Activated naive CD8-positive, alpha-beta T cell treated with anti-CD3 and anti-CD28 coated beads for 36 hours (primary cell): ENCODE data around the gene NFATC3. TPM values are rescaled to one million over a fixed set of nuclear protein-coding genes. Genes with fewer than 3 reads are reported as not detected.

Experiments
- DNase-seq: peaks from one replicate; pipeline ENCODE4 v3.0.0; 2021
- H3K27ac Mint-ChIP-seq: one replicate; pipeline ENCODE4 v1.8.0; 2022; ENCODE audit warnings: mild to moderate bottlenecking, moderate library complexity, mixed read lengths
- H3K27me3 Mint-ChIP-seq: one replicate; pipeline ENCODE4 v1.8.0; 2022; ENCODE audit warnings: mild to moderate bottlenecking, mixed read lengths
- H3K36me3 Mint-ChIP-seq: one replicate; pipeline ENCODE4 v1.8.0; 2021; ENCODE audit warnings: mild to moderate bottlenecking, mixed read lengths
- H3K4me1 Mint-ChIP-seq: one replicate; pipeline ENCODE4 v1.8.0; 2021; ENCODE audit warnings: mixed read lengths
- H3K4me3 Mint-ChIP-seq: one replicate; pipeline ENCODE4 v1.8.0; 2022; ENCODE audit warnings: mild to moderate bottlenecking, moderate library complexity, mixed read lengths
- H3K9me3 Mint-ChIP-seq: one replicate; pipeline ENCODE4 v1.8.0; 2022; ENCODE audit warnings: mixed read lengths
- total RNA-seq, 2 experiments: library from RNA; stranded (reverse); gene quantifications; one replicate each; pipeline ENCODE4 v1.2.3, GENCODE V29; 2021

The NFATC3 gene
- total RNA-seq, 2 experiments from 2014 or later: 76.3 to 79.2 TPM

DNA sequence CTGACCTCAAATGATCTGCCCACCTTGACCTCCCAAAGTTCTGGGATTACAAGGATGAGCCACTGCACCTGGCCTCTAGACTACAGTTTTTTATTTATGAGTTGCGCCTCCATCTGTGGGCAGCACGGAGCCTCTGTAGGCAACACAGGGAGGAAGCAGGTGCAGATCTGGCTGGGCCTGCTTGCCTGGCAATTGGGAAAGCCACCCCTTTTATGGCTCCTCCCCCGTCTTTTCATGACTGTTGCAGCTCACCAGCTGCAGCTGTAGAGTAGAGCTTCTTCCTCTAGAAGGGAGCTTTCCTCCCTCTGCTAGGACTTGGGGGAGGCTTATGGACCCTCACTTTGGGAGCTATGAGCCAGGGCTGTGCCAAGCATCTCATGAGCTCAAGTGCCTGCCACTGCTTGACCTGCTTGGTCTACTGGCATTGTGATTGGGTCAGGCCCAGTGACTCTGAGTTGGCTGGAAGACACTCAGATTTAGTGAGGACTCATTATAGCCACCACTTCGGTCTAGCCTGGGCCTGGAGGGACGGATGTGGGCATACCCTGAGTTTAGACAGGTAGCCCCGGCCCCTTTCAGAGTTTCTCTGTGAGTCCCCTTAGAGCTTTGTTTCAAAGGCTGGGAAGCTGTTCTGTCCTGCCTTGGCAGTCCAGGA, 172.2 kb downstream of the NFATC3 start:
- H3K27me3 Mint-ChIP-seq: no peaks in the 10 kb centered on the region
- peaks cover 7% of the 10 kb centered on the region for H3K4me1 Mint-ChIP-seq
- no peak for DNase-seq
- H3K36me3 Mint-ChIP-seq: peaks cover 2% of the 10 kb centered on the region
- no peaks in the 10 kb centered on the region for H3K9me3 Mint-ChIP-seq
- no peak overlapping the region for H3K27ac Mint-ChIP-seq
- no peak overlapping the region for H3K4me3 Mint-ChIP-seq

DNA sequence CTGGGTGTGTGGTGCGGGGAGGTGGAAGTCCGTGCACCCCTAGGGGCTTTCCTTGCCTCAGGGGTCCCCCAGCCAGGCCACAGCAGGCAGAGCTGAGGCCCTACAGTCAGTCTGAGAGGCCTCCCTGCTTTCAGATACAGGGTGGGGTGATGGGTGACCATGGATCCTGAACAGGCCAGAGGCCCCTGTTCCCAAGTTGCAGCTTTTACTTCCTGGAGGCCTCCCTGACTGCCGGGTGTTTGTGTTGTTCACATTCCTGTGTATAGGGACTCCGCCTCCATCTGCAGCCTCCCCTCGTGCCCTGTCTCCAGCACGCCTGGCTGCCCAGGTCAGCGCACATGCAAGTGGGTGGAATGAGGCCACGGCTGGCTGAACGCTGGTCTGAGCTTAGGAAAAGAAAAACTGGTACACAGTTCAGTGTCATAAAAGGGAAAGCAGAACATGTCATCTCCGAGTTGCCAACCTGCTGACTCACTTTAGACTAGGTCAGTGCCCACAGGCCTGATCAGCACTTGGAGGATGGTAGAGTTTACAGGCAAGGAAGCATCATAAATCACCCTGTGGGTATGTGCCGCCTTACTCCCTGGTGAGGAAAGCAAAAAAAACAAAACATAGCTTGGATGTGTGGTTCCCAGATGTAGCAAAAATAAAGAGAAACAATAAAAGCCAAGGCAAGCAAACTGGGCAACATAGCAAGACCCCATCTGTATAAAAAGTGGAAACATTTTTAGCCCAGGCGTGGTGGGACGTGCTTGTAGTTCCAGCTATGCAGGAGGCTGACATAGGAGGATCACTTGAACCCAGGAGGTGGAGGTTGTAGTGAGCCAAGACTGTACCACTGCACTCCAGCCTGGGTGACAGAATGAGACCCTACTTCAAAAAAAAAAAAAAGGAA, 173.0 kb downstream of the NFATC3 start:
- no peak overlapping the region for H3K4me3 Mint-ChIP-seq
- DNase-seq: no peak
- H3K4me1 Mint-ChIP-seq: peaks cover 9% of the 10 kb centered on the region
- no peaks in the 10 kb centered on the region for H3K9me3 Mint-ChIP-seq
- H3K36me3 Mint-ChIP-seq: peaks cover 2% of the 10 kb centered on the region
- no peaks in the 10 kb centered on the region for H3K27me3 Mint-ChIP-seq
- no peak overlapping the region for H3K27ac Mint-ChIP-seq

- H3K36me3 Mint-ChIP-seq: peaks cover 2% of the 10 kb centered on the region
- no peak for DNase-seq
- H3K9me3 Mint-ChIP-seq: no peaks in the 10 kb centered on the region
- H3K27ac Mint-ChIP-seq: no peak overlapping the region
- H3K4me3 Mint-ChIP-seq: no peak overlapping the region
- no peaks in the 10 kb centered on the region for H3K27me3 Mint-ChIP-seq
- peaks cover 16% of the 10 kb centered on the region for H3K4me1 Mint-ChIP-seq
Observed at GRCh38 chr16:68259007-68259825, 174.0 kb downstream of the NFATC3 start.

DNA sequence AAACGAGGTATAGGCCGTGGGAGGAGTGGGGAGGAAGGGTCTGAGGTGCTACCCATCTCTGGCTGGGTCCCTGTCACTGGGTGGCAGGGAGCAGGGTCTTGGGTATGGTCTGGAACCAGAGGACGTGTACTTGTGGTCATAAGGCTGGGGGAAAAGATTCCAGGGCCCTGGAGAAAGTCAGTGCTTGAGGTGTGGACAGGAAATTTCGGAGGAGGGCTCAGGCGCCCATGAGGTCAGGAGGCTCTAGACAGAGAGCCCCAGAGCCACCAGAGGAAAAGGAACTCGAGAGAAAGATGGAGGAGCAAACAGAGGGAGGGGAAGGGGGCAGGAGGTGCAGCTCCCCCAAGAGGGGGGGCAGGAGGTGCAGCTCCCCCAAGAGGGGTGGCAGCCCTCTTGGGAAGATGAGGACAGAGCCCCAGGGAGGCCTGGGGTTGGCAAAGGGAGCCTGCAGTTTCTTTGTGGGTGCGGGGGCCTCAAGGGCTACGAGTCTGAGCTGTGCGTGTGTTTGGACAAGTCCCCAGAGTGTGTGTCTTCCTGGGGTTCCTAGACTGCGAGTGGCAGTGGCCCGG, 178.5 kb downstream of the NFATC3 start:
- Mint-ChIP-seq H3K9me3 (no peaks in the 10 kb centered on the region), H3K36me3 (peaks cover 21% of the 10 kb centered on the region), H3K4me3 (peak overlapping the region; percentile 91), H3K4me1 (peaks cover 43% of the 10 kb centered on the region), H3K27me3 (no peaks in the 10 kb centered on the region), H3K27ac (peak overlapping the region; percentile 91)
- no peak for DNase-seq

DNA sequence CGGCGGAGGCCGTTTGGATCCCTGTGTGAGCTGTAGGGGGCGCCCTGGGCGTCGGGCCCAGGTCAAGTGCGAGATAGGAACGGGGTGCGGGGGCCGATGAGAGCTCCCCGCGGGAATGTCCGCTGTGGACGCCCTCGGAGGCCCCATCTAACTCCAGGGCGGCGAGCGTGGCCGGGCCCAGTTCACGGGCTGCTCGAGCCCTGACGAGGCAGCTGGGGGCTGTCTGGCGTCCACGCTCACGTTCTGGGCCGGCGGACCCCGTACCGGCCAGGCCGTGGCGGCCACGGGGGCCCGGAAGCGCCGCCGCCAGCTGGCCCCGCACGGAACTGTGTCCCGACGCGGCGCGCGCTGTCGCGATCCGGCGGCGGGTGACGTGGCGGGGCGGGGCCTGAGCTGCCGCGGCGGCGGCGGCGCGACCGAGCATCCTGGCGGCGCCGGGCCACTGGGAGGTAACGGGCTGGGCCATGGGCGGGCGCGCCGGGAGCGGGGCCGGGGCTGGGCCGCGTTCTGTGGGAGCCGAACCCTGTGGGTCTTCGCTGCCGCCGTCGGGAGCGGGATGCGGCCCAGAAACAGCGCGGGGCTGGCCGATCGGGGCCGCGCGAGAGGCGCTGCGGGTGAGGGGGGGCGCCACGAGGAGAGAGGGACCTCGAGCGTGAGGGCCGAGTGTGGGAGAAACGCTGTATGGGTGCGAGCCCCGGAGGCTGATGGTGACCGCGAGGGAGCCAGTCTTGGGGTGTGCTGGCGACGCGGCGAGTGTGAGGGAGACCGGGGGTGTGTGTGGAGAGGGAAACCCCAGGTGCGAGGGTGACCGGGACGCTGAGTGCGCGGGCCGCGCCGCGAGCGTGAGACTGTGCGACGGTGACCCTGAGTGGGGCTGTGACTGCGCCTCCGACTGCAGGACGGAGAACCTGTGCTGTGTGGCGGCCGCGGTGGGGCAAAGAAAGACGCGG, 179.2 kb downstream of the NFATC3 start, which contains the start of gene SLC7A6:
Gene SLC7A6, plus strand, starts transcription at position 399 of the 950 bp plus-strand sequence. CDS start 10,201 bp downstream, outside the sequence.
- peak; percentile 90 for DNase-seq
- Mint-ChIP-seq H3K27ac (peak within 1 kb of the TSS; percentile 95), H3K27me3 (no peaks in the 10 kb centered on the region), H3K9me3 (no peaks in the 10 kb centered on the region), H3K36me3 (peaks cover 27% of the 10 kb centered on the region), H3K4me3 (peak within 1 kb of the TSS; percentile 91), H3K4me1 (peaks cover 48% of the 10 kb centered on the region)

- Mint-ChIP-seq H3K27me3 (no peaks in the 10 kb centered on the region), H3K4me3 (peak overlapping the region; percentile 91), H3K9me3 (no peaks in the 10 kb centered on the region), H3K27ac (peak overlapping the region; percentile 95), H3K36me3 (peaks cover 33% of the 10 kb centered on the region), H3K4me1 (peaks cover 57% of the 10 kb centered on the region)
- peak; percentile 59 for DNase-seq
Observed at GRCh38 chr16:68265078-68265920, 180.1 kb downstream of the NFATC3 start.

DNA sequence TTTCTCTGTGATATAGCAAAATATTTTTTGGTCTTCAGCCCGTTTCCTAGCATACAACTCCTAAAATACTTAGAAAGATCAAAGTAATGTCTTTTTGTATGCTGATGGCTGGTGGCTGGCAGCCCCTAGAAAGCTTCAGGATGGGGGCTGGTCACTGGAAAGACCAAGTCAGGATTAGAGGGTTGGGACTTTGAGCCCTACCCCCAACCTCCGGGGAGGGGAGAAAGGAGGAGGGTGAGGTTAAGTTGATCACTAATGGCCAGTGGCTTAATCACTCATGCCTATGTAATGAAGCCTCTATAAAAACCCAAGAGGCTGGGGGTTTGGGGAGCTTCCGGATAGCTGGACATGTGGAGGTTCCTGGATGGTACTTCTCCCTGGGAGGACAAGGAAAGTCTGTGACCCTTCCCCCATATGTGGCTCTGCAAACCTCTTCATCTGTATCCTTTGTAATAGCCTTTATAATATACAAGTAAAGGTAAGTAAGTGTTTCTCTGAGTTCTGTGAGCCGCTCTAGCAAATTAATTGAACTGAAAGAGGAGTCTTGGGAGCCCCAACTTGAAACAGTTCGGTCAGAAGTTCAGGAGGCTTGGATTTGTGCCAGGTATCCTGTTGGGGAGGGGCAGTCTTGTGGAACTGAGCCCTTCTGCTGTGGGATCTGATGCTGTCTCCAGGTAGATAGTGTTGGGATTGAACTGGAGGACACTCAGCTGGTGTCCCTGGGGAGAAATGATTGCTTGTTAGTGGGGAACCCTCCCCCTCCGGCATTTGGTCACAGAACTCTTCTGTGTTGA, 182.6 kb downstream of the NFATC3 start:
- Mint-ChIP-seq H3K27ac (peak overlapping the region; percentile 84), H3K36me3 (peaks cover 48% of the 10 kb centered on the region), H3K4me3 (peak overlapping the region; percentile 63), H3K9me3 (no peaks in the 10 kb centered on the region), H3K27me3 (no peaks in the 10 kb centered on the region), H3K4me1 (peaks cover 73% of the 10 kb centered on the region)
- no peak for DNase-seq

DNA sequence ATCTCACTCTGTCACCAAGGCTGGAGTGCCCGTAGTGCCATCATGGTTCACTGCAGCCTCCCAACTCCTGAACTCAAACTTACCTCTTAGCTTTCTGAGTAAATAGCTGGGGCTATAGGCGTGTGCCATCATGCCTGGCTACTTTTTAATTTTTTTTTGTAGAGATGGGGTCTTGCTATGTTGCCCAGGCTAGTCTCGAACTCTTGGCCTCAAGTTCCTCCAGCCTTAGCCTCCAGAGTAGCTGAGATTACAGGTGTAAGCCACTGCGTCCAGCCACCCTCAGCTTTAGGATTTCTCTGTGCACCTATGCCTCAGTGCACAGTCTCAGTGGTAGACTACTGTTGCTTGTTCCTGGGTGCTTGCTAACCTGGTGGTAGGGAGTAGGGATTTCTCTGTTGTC, 184.6 kb downstream of the NFATC3 start:
- Mint-ChIP-seq H3K36me3 (peaks cover 64% of the 10 kb centered on the region), H3K27ac (peak overlapping the region; percentile 93), H3K4me3 (peak overlapping the region; percentile 30), H3K27me3 (no peaks in the 10 kb centered on the region), H3K9me3 (no peaks in the 10 kb centered on the region), H3K4me1 (peaks cover 83% of the 10 kb centered on the region)
- DNase-seq: no peak

DNA sequence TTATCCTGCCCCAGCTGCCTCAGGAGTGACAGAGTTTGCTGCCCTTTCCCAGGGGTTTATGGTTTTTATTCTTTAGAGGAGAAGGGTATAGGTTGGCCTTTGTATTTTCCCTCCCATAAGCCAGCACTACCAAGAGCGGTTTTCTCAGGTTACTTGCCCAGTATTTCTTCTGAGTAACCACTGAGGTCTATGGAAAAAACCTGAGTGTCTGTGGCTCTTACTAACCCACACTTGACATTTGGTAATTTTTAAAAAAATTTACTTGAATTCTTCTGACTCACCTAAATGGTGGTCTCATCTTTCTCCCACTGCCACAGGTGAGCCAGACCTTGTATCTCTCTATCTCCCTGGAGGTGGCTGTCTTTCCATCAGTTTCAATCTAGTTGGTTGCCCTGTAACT, 185.2 kb downstream of the NFATC3 start:
- H3K36me3 Mint-ChIP-seq: peaks cover 69% of the 10 kb centered on the region
- H3K4me3 Mint-ChIP-seq: peak overlapping the region; percentile 43
- DNase-seq: no peak

DNA sequence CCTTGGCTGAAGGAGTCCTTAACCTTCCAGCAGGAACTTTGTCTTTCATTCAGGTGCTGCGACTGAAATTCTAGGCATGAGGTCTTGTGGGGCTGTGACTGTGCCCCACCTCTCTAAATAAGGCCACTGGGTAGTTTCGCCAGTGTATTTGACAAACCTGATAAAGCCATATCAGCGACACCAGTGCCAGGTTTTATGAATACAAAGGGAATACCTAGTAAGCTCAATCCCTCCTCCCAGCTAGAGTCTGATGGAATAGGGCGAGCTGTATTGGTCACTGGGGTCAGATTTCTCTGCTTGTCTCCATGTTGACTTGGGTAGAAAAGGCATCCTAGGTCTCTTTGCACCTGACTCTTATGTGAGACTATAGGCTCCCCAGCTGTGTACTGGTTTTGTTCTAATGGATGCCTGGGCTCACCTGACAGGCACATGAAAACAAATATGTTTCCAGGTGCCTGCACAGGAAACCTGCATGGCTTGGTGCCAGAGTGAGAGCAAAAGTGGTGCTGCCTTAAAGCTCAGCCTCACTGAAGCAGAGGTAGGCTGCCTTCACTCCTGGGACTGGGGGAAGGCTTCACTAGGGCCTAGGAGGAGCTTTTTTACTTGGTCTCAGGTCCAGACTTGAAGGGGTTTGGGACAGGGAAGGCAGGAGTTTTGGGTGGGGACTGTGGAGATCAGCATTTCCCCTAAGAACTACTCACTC, 187.5 kb downstream of the NFATC3 start:
- peaks cover 82% of the 10 kb centered on the region for H3K4me1 Mint-ChIP-seq
- H3K27me3 Mint-ChIP-seq: no peaks in the 10 kb centered on the region
- H3K27ac Mint-ChIP-seq: peak overlapping the region; percentile 93
- peak overlapping the region; percentile 55 for H3K4me3 Mint-ChIP-seq
- DNase-seq: no peak
- no peaks in the 10 kb centered on the region for H3K9me3 Mint-ChIP-seq
- peaks cover 63% of the 10 kb centered on the region for H3K36me3 Mint-ChIP-seq

More for the DNA sequence above, 185.2 kb downstream of the NFATC3 start:
- Mint-ChIP-seq H3K4me1 (peaks cover 89% of the 10 kb centered on the region), H3K27me3 (no peaks in the 10 kb centered on the region), H3K27ac (peak overlapping the region; percentile 93), H3K9me3 (no peaks in the 10 kb centered on the region)

- Mint-ChIP-seq H3K27ac (peak overlapping the region; percentile 93), H3K9me3 (no peaks in the 10 kb centered on the region), H3K4me3 (peak overlapping the region; percentile 55), H3K27me3 (no peaks in the 10 kb centered on the region), H3K4me1 (peaks cover 76% of the 10 kb centered on the region), H3K36me3 (peaks cover 58% of the 10 kb centered on the region)
- no peak for DNase-seq
Observed at GRCh38 chr16:68273459-68273858, 188.3 kb downstream of the NFATC3 start.

DNA sequence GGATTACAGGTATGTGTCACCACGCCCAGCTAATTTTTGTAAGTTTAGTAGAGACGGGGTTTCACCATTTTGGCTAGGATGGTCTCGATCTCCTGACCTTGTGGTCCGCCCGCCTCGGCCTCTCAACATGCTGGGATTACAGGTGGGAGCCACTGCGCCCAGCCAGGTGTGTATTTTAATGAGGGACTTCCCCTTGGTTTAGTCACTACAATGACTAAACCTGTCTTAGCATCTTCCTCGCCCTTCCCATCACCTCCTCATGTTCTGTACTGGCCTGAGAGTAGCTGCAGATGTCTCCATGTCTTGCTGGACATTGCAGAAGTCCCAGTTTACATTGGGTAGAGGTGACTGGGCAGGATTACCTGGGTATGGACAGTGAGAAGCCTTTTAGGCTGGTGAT, 188.7 kb downstream of the NFATC3 start:
- no peaks in the 10 kb centered on the region for H3K9me3 Mint-ChIP-seq
- H3K36me3 Mint-ChIP-seq: peaks cover 58% of the 10 kb centered on the region
- no peaks in the 10 kb centered on the region for H3K27me3 Mint-ChIP-seq
- DNase-seq: no peak
- H3K4me1 Mint-ChIP-seq: peaks cover 75% of the 10 kb centered on the region
- H3K4me3 Mint-ChIP-seq: no peak overlapping the region
- H3K27ac Mint-ChIP-seq: peak overlapping the region; percentile 93
